Mesendoderm (in vitro differentiated cells): ENCODE results near the gene B3GALT6.
"Not testable (repeated sequence)": the region's sequence is repeated elsewhere in the genome, so short reads cannot be mapped to it uniquely, and the experiment has no call there.

ENCODE experiments used
- DNase-seq: peaks from one replicate; pipeline ENCODE4 v3.0.0; 2013
- H2AK5ac ChIP-seq: 2 replicates; pipeline ENCODE4 v1.6.1; 2013; ENCODE audit warnings: low read length, inconsistent platforms
- H2BK120ac ChIP-seq: 2 replicates; pipeline ENCODE4 v1.6.1; 2013; ENCODE audit warnings: low read depth, mild to moderate bottlenecking, low read length, moderate library complexity, mixed read lengths
- H2BK15ac ChIP-seq: replicated peaks from 2 replicates; pipeline ENCODE4 v1.6.1; 2013; ENCODE audit warnings: low read depth, mild to moderate bottlenecking, moderate library complexity
- H2BK5ac ChIP-seq: 2 replicates; pipeline ENCODE4 v1.6.1; 2013; ENCODE audit warnings: low read length, inconsistent platforms
- H3K18ac ChIP-seq: 2 replicates; pipeline ENCODE4 v1.6.1; 2013; ENCODE audit warnings: mild to moderate bottlenecking, low read length, mixed read lengths
- H3K23ac ChIP-seq: one replicate; pipeline ENCODE4 v1.6.1; 2013; ENCODE audit warnings: low read length
- H3K27ac ChIP-seq: 2 replicates; pipeline ENCODE4 v1.5.1; 2013; ENCODE audit warnings: low read depth, mild to moderate bottlenecking, inconsistent platforms, low read length, moderate library complexity
- H3K27me3 ChIP-seq: 2 replicates; pipeline ENCODE4 v1.6.1; 2013; ENCODE audit warnings: low read length, control low read depth, mild to moderate bottlenecking, inconsistent platforms; ENCODE audit not compliant: insufficient read depth, poor library complexity
- H3K36me3 ChIP-seq: 2 replicates; pipeline ENCODE4 v1.6.1; 2013; ENCODE audit warnings: low read length, inconsistent platforms; ENCODE audit not compliant: control insufficient read depth, insufficient read depth
- H3K4ac ChIP-seq: one replicate; pipeline ENCODE4 v1.6.1; 2013; ENCODE audit warnings: low read depth, mild to moderate bottlenecking, low read length, moderate library complexity
- H3K4me1 ChIP-seq: 2 replicates; pipeline ENCODE4 v1.6.1; 2013; ENCODE audit warnings: low read depth, low read length, inconsistent platforms; ENCODE audit not compliant: control insufficient read depth
- H3K4me2 ChIP-seq: 2 replicates; pipeline ENCODE4 v1.6.1; 2013; ENCODE audit warnings: low read length
- H3K4me3 ChIP-seq: 2 replicates; pipeline ENCODE4 v1.5.1; 2013; ENCODE audit warnings: mild to moderate bottlenecking, low read length
- H3K56ac ChIP-seq: one replicate; pipeline ENCODE4 v1.6.1; 2013; ENCODE audit warnings: low read length
- H3K79me1 ChIP-seq: 2 replicates; pipeline ENCODE4 v1.6.1; 2013; ENCODE audit warnings: low read length, inconsistent platforms
- H3K79me2 ChIP-seq: 2 replicates; pipeline ENCODE4 v1.6.1; 2013; ENCODE audit warnings: mild to moderate bottlenecking, low read length; ENCODE audit not compliant: control insufficient read depth, insufficient read depth
- H3K9ac ChIP-seq: 2 replicates; pipeline ENCODE4 v1.6.1; 2013; ENCODE audit warnings: low read length, inconsistent platforms
- H4K5ac ChIP-seq: one replicate; pipeline ENCODE4 v1.6.1; 2013; ENCODE audit warnings: low read length
- H4K8ac ChIP-seq: one replicate; pipeline ENCODE4 v1.6.1; 2013; ENCODE audit warnings: low read depth, mild to moderate bottlenecking, control low read depth, low read length, moderate library complexity
- WGBS: extraction: QIAGEN DNeasy Blood & Tissue Kit; methylation state at CpG from one replicate; pipeline ENCODE4 v1.1.7; 2013; ENCODE audit warnings: low lambda C conversion rate, missing lambda C conversion rate; ENCODE audit not compliant: insufficient coverage; ENCODE audit errors: extremely low coverage; 5-methylcytosine and 5-hydroxymethylcytosine counted together

B3GALT6 gene

GRCh38 chr1:1248009-1248913, 16.2 kb downstream of the B3GALT6 start:
- not testable (repeated sequence) for H3K4me3 ChIP-seq, H3K18ac ChIP-seq, H3K4me2 ChIP-seq, H2BK15ac ChIP-seq, H3K56ac ChIP-seq, DNase-seq, H3K79me1 ChIP-seq, H3K4me1 ChIP-seq, H3K27ac ChIP-seq, H4K5ac ChIP-seq, H2BK5ac ChIP-seq, H3K9ac ChIP-seq, H3K4ac ChIP-seq, H2BK120ac ChIP-seq, H3K36me3 ChIP-seq, H4K8ac ChIP-seq, H2AK5ac ChIP-seq, H3K23ac ChIP-seq, H3K79me2 ChIP-seq, H3K27me3 ChIP-seq
- no CpG with 5 or more reads among the region's 21 CpGs for WGBS

GRCh38 chr1:1250786-1251284, 18.8 kb downstream of the B3GALT6 start:
- Histone ChIP-seq H3K4me2 (no peak overlapping the region), H3K36me3 (peaks cover 8% of the 10 kb centered on the region), H2AK5ac (no peak overlapping the region), H4K5ac (no peak overlapping the region), H3K79me2 (no peaks in the 10 kb centered on the region), H3K23ac (no peak overlapping the region), H3K4ac (no peak overlapping the region), H4K8ac (no peak overlapping the region), H2BK15ac (no peak overlapping the region), H3K56ac (no peak overlapping the region), H3K79me1 (peaks cover 1% of the 10 kb centered on the region), H2BK120ac (no peak overlapping the region), H3K27ac (peak overlapping the region; percentile 63), H2BK5ac (no peak overlapping the region), H3K27me3 (no peaks in the 10 kb centered on the region), H3K4me1 (no peaks in the 10 kb centered on the region), H3K18ac (no peak overlapping the region), H3K4me3 (no peak overlapping the region), H3K9ac (no peak overlapping the region)
- WGBS, result no CpG with 5 or more reads among the region's 16 CpGs
- DNase-seq, result no peak

DNA sequence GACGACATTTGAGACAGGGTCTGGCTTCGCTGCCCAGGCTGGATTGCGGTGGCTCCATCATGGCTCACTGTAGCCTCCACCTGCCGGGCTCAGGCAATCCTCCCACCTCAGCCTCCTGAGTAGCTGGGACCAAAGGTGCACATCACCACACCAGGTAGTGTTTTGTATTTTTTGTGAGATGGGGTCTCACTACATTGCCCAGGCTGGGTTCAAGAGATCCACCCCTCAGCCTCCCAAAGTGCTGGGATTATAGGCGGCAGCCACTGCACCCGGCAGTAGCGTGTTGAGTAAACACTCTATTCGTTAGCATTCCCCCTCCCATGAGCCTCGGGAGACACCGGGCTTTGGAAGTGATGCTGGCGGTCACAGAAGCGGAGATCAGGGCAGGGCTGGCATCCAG, 21.3 kb downstream of the B3GALT6 start:
- Histone ChIP-seq H3K36me3 (peaks cover 8% of the 10 kb centered on the region), H2BK15ac (no peak overlapping the region), H3K4me3 (no peak overlapping the region), H3K27me3 (no peaks in the 10 kb centered on the region), H3K18ac (no peak overlapping the region), H4K8ac (no peak overlapping the region), H3K23ac (no peak overlapping the region), H3K9ac (no peak overlapping the region), H3K56ac (no peak overlapping the region), H3K79me1 (peaks cover 4% of the 10 kb centered on the region), H4K5ac (no peak overlapping the region), H3K79me2 (no peaks in the 10 kb centered on the region), H2BK120ac (no peak overlapping the region), H3K4ac (no peak overlapping the region), H2BK5ac (no peak overlapping the region), H3K4me1 (no peaks in the 10 kb centered on the region), H3K4me2 (no peak overlapping the region), H3K27ac (no peak overlapping the region), H2AK5ac (no peak overlapping the region)
- WGBS, result no CpG with 5 or more reads among the region's 12 CpGs
- DNase-seq, result no peak

DNA sequence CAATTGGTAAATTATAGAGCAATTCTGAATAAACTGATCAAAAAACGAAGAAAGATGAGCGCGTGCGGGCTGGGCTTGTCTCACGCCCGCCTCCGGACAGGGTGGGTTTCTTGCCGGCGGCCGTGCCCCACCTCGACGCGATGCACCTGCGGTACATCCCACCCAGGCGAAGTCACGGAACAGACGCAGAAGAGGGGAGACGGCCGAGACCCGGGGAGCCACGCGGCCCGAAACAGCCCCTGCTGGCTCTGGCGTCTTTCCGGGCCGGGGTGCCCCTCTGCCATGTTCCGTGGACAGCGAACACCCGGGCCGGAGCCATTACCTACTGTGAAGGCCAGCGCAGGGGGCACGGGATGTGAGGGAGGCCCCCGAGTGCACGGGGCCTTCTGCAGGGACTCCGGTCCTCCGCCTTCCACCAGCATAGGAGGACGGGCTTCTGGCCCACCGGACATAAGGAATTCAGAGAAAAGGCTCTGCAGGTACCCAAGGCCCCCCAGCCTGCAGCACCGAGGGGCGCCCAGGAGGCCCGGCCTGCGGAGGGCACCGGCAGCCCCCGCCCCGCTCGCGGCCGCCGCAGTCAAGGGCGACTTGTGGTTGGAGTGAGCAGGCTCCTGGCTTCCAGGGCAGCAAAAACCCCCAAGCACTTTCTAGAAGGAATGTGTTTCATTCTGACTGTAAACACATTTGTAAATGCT, 22.1 kb downstream of the B3GALT6 start:
- H3K4ac ChIP-seq, result no peak overlapping the region
- H3K4me2 ChIP-seq, result no peak overlapping the region
- no peak overlapping the region for H3K18ac ChIP-seq
- H3K56ac ChIP-seq, result no peak overlapping the region
- H4K5ac ChIP-seq, result no peak overlapping the region
- peaks cover 9% of the 10 kb centered on the region for H3K36me3 ChIP-seq
- no peak overlapping the region for H2BK5ac ChIP-seq
- no peaks in the 10 kb centered on the region for H3K79me2 ChIP-seq
- no peak overlapping the region for H2AK5ac ChIP-seq
- H3K27me3 ChIP-seq, result no peaks in the 10 kb centered on the region
- no peak overlapping the region for H3K23ac ChIP-seq
- H2BK120ac ChIP-seq, result no peak overlapping the region
- peaks cover 7% of the 10 kb centered on the region for H3K79me1 ChIP-seq
- no peaks in the 10 kb centered on the region for H3K4me1 ChIP-seq
- H2BK15ac ChIP-seq, result no peak overlapping the region
- no peak overlapping the region for H3K27ac ChIP-seq
- no peak for DNase-seq
- no peak overlapping the region for H4K8ac ChIP-seq
- H3K9ac ChIP-seq, result no peak overlapping the region
- H3K4me3 ChIP-seq, result no peak overlapping the region
- WGBS, result no CpG with 5 or more reads among the region's 50 CpGs

GRCh38 chr1:1254667-1254998, 22.6 kb downstream of the B3GALT6 start:
- Histone ChIP-seq H3K79me1 (peaks cover 8% of the 10 kb centered on the region), H3K23ac (no peak overlapping the region), H3K4me1 (no peaks in the 10 kb centered on the region), H4K8ac (no peak overlapping the region), H3K27ac (no peak overlapping the region), H2BK120ac (no peak overlapping the region), H3K56ac (no peak overlapping the region), H3K36me3 (peaks cover 10% of the 10 kb centered on the region), H3K4me3 (no peak overlapping the region), H3K9ac (no peak overlapping the region), H3K27me3 (no peaks in the 10 kb centered on the region), H3K4me2 (no peak overlapping the region), H4K5ac (no peak overlapping the region), H2BK15ac (no peak overlapping the region), H3K18ac (no peak overlapping the region), H2BK5ac (no peak overlapping the region), H3K79me2 (no peaks in the 10 kb centered on the region), H2AK5ac (no peak overlapping the region), H3K4ac (no peak overlapping the region)
- WGBS, result no CpG with 5 or more reads among the region's 21 CpGs
- no peak for DNase-seq
